NCI-H82 treated with DMSO at 0.1 percent for 48 hours (cell line): ENCODE results near the gene GGN.
"Not testable (repeated sequence)": the region's sequence is repeated elsewhere in the genome, so short reads cannot be mapped to it uniquely, and the experiment has no call there.

ENCODE experiments used
- DNase-seq: peaks from one replicate; lab custom pipeline; 2025; ENCODE audit not compliant: unreplicated experiment; lab: John Stamatoyannopoulos, UW

Gene GGN

DNA sequence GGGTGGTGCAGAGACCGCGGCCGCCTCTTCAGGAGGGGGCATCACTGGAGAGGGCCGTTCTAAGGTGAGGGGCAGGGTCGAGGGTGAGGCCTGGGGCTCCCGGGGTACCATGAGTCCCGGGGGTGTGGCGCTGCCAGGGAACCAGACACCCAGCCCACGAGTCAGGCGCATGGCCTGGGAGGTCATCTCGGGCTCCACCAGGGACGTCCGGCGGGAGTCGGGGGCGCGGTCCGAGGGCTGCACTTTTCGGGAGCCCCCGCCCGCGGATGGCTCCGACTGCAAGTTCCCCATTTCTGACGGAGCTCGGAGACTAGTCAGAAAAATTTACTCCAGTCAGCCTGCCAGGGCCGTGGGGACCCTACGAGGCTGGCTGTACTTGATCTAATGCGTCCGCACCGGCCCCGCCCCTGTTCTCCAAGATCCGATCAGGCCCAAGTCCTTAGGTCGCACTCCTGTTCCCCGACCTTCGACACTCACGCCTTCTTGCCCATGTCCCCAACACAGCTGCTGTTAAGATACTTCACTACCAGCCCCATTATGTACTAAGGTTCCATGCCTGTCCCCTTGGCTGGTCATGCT lies 774 bp downstream of the GGN start:
- DNase-seq = no peak

DNA sequence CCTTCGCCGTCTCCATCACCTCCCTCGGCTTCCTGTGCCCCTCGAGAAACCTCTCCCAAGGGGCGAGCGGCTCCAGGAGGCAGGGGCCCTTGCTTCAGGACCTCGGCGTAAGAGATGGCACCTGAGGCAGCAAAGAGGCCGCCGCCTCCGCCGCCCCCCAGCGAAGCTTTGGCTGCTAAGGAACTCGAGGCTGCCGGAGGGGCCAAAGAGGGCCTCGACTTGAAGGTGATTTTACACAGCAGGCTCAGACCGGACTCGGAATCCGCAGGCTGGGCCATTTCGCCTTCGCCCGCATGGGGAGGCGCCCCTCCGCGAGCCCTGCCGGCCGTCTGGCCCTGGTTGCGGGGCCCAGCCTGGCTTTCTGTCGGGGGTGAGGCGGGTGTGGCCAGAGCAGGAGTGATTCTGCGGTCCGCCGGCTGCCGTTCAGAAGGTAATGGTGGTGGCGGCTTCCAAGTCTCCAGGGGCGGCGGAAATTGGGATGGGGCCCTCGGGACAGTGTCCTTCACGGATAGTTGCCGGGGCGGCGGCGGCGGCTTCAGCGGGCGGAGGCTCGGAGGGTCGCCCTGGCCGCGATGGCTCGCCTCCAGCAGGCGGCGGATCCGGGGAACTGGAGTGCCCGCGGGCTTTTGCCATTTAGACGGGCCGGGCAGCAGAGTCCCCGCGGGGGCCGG lies 1.4 kb downstream of the GGN start:
- DNase-seq = no peak

DNA sequence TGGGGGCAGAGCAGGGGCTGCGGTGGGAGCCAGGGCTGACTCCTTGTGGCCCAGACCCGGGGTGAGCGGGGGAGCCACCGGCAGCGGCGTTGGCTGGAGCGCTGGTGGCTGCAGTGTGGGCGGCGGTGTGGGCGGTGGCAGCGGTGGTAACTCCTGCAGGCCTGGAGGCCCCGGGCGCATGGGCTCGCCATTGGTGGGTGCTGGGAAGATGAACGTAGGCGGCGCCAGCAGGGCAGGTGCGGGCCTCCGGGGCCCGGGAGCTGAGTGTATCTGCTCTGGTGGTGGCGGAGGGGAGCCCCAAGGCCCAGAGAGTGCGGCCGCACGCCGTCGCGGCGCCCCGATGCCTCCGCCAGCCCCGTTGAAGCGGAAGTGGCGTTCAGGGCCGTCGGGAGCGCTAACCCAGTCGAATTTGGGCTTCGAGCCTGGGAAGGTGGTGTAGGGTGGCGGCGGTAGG lies 2.0 kb downstream of the GGN start:
- DNase-seq = no peak

DNA sequence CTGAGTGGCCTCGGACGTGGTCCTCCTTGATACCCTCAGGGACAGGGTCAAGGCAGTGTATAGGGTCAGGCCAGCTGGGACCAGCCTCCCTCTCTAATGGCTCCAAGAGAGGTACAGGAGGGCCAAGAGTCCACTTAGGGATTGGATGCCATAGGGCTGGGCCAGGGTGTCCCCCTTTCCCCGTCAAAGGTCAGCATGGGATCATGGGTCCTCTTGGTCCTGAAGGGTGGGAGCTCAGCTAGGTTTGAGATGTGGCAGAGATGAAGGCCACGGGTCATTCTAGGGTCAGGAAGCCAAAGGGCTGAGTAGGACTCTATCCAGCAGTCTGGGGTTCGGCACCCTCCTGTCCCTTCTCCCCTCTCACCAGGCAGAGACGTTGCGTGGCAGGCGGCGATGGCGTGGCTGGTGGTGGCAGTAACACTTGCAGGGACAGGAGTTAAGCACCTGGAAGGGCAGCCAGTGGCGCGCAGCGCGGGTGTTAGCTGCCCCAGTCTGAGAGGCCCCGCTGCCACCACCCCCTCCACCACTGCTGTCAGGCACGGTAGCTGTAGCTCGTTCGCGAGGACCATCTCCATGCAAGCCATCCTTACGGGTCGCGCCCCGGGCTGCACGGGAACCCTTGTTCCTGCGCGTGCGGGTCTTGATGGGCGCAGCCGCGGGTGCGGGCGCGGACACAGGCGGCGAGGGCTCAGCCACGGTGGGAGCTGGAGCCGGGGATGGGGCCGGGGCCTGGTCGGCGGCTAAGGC lies 2.6 kb downstream of the GGN start:
- no peak for DNase-seq

DNA sequence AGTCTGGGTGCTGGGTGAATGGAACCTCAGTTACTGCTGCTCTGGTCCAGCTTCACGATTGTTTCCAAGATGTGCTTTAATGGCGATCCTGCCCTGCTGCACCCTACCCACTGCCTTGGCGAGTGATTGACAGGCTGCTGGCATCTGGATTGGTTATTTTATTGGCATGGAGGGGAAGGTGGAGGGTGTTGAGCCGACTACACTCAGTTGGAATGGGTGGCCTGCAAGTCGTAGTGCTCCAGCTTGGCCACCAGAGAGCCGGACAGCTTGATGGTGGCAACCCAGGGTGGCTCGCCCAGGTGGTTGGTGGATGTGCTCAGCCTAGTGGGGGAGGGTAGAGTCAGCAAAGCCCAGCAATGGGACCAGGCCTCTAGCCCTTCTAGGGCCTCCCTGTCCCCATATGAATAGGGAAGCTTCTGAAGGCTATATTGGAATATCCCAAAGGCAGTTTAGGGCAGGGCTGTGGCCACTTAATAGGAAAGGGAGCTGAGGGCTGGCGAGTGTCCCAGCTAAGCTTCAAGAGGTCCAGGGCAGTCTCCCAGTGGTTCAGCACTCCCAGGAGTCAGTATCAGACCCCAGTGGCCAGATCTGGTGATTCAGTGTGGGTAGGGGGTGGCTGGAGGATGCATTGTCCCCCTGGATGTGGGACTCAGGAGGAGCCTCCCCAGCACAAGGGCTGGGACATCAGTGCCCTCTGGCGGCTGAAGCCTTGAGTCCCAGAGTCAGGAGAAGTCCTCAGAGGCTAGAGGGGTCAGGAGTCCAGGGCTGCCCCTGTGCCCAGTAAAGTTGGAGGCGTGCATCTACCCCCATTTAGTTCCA lies 3.4 kb downstream of the GGN start:
- no peak for DNase-seq

DNA sequence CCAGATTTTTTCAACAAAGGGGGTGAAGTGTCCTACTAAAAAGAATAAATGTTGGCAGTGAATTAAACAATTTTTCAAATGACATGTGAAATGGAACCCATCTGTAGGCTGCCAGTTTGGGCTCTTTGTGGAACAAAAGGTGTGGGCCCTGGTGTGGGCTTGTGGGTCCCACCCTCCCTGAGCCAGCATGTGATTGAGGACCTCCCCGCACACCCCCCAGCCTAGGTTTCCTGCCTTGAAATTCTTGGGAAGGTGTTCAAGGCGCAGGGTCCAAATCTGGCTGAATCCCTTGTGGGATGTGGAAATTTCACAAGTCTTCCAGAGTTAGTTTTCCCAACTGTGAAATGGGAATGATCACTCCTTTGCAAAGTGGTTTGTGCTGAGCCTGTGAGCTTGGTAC lies 4.1 kb downstream of the GGN start:
- no peak for DNase-seq

DNA sequence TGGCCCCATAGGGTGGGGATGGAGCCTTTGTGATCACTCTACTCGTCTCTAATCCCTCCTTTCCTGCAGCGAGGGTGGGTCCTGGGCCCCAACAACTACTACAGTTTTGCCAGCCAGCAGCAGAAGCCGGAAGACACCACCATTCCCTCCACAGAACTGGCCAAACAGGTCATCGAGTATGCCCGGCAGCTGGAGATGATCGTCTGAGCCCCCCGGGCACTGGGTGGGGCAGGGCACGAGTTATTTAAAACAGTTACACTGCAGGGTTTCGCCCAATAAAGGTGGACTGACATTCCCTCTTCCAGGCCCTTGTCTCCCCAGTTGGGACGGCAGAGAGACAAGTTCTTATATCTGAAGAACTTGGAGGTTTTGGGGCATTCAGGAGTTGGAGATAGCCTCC lies 4.7 kb downstream of the GGN start:
- no peak for DNase-seq

DNA sequence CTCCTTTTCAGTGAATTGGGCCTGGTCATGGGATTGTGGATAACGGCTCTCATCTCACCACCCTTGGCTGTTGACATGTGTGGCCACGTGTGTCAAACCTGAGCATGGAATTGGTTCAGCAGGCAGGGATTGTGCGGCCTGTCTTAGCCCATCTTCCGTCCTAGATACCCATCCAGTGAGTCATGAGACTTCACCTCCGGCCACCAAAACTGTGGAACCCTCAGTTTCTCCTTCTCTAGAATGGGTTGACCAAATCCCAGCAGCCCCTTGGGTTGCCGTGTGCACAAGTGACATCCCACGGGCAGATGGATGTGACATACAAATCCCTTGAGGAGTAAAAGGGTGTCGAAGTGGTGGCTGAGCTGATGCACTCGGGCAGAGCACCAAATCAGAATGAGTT lies 6.7 kb downstream of the GGN start:
- no peak for DNase-seq

DNA sequence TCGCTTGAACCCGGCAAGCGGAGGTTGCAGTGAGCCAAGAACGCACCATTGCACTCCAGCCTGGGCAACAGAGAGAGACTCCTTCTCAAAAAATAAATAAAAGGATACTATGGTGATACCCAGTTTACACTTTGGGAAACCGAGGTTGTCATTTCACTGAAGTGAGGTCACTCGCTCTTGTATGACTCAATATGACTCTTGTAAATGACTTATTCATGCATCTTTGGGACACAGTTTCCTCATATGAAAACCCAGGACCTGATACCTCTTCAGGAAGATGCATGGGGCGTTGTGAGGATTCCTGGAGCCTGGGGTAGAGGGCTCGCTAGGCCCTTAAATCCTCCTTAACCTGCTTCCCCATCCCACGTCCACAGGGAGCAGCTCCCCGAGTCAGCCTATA lies 9.0 kb downstream of the GGN start:
- no peak for DNase-seq

DNA sequence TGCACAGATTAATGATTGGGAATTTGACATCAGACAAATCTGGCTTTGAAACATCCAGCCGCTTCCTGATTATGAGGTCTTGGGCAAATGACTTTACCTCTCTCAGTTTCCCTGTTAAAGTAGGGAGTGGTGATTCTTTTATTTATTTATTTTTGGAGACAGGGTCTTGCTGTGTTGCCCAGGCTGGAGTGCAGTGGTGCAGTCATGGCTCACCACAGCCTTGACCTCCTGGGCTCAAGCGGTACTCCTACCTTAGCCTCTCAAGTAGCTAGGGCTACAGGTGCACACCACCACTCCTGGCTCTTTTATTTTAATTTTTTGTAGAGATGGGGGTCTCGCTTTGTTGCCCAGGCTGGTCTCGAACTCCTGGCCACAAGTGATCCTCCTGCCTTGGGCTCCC lies 10.8 kb downstream of the GGN start:
- DNase-seq = no peak

DNA sequence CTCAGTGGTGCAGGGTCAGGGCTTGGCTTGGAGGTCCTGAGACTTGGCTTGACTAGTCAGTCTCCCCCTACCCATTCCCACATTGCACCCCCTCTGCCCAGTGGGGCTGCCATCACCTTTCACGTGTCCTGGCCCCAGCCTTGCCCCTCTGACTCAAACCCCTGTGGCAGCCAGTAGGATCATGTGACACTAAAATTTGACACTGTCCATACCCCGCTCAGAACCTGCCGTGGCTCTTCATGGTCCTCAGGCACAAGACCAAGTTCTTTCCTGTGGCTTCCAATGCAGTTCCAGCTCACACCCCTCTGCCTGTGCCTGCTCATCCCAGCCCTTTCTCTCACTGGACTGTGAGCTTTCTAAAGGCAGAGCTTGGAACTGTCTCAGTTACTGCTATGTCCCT lies 11.3 kb downstream of the GGN start:
- no peak for DNase-seq

DNA sequence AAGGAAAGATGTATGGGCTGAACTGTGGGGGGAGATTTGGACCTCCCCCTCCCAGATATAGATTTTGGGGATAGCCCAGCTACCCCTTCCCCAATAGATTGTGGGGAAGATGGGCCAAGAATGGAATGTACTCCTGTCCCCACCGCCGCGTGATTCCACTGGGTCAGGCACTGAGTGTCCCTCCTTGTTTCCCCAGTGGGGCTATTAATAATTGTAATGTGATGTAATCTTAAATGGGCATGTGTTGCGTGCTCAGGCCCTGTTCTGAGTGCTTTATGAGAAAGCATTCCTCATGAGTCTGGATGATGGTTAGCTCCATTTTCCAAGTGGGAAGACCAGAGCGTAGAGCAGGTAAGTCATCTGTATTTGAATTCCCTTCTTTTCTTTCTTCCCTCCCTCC lies 12.1 kb downstream of the GGN start:
- no peak for DNase-seq

DNA sequence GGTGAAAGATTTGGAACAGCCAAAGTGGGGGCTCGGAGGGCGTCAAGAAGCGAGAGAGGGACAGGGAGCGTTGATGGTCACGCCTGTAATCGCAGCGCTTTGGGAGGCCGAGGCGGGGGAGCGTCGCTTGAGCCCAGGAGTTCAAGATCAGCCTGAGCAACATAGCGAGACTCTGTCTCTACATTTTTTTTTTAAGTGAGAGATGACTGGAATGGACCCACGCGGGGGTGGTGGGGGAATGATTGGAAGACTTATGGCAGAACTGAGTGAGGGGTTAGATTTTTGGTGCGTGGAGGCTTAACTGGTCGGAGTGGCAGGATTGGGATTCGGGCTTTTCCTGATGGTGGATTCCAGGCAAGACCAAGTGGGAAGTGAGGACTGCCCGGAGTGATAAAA lies 12.7 kb downstream of the GGN start:
- no peak for DNase-seq

DNA sequence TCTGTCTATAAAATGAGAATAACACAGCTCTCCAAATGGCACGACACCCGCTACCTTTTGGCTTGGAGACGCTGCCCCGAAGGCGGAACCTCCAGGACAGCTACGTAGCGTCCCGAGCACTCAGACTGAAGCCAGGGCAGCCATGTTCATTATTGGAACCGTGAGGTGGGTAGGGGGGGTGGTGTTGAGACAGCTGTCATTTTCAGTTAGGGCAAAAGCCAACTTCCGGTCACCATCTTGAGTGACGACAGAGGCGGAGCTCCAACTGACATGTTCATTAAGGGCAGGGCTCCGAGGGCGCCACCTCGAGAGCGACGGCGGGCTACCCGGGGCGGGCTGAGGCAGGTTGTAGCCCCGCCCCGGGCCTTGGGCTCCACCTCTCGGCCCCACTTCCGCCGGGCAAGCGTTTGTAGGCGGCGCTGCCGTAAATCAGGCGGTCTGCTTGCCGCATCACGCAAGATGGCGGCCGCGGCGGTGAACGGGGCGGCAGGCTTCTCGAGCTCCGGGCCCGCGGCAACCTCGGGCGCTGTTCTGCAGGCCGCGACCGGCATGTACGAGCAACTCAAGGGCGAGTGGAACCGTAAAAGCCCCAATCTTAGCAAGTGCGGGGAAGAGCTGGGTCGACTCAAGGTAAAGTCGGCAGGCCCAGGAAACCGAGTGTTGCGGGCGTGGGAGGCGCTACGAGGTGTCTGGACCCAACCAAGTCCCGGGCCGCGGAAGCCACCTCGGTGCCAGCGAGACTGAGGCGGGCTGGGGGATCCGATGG lies 13.3 kb downstream of the GGN start, which contains the start of gene PSMD8:
TSS of gene PSMD8 (plus strand) at position 240 of the 766 bp plus-strand sequence. CDS start at position 271, 31 bp downstream.
- DNase-seq = peak; percentile 98

DNA sequence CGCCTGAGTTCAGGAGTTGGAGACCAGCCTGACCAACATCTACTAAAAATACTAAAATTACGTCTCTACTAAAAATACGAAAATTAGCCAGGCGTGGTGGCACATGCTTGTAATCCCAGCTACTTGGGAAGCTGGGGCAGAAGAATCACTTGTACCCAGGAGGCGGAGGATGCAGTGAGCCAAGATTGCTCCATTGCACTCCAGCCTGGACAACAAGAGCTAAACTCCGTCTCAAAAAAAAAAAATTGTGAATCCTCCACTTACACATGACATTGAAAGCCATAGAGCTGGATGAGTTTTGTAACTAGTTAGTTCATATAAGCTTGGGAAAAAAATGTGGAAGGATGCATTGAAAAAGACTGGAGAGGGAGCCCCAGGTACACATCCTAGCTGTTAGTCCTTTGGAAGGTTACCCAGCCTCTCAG lies 13.9 kb downstream of the GGN start:
- no peak for DNase-seq

DNA sequence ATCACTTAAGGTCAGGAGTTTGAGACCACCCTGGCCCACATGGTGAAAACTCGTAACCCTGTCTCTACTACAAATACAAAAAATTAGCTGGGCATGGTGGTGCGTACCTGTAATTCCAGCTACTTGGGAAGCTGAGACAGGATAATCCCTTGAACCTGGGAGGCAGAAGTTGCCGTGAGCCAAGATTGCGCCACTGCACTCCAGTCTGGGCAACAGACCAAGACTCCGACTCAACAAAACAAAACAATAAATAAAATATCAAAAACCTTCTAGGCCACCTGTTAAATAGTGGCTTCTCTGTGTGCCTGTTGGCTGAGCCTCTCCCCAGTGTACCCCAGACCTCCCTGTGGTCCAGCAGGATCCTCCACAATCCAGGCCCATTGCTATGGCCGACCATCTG lies 16.8 kb downstream of the GGN start:
- no peak for DNase-seq

DNA sequence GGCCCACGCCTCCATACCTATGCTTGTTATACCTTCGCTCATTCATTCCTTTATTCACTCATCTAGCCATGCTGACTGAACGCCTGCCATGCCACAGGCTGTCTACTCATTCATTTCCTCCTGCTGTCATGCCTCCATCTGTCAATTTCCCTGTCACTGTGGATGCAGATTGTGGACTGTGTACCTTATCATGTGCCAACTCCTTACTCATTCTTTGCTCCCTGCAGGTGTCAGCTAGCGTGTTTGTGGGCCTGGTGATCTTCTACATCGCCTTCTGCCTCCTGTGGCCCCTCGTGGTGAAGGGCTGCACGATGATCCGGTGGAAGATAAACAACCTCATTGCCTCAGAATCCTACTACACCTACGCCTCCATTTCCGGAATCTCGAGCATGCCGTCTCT lies 17.5 kb downstream of the GGN start:
- no peak for DNase-seq

DNA sequence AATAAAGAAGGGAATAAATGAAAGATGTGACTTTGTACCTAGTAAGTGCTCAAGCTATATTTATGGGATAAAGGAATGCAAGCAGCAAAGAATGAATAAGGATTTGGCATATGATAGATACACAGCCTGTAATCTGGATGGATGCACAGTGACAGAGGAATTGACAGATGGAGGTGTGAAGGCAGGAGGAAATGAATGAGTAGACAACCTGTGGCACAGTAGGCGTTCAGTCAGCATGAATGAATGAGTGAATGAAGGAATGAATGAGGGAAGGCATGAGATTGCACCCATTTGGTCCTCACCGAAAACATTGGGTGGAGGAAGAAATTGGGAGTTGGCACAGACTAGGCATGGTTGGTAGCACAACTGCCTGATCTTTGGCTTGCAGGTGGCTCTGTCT lies 18.2 kb downstream of the GGN start:
- DNase-seq = no peak

DNA sequence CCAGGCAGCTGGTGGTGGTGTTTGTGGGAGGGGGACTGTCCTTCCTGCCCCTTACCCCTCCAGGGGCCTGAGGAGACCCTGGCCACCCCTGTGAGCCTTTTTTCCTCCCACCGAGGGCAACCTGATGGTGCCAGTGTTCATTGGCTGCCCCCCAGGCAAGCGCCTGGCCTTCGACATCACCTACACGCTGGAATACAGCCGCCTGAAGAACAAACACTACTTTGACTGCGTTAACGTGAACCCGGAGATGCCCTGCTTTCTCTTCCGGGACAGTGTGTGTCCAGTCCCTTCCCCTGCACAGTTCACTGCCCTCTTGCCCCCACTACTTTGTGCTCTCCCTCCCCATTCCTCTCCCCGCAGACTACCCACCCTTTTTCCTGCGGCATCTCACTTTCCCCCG lies 20.8 kb downstream of the GGN start:
- no peak for DNase-seq

DNA sequence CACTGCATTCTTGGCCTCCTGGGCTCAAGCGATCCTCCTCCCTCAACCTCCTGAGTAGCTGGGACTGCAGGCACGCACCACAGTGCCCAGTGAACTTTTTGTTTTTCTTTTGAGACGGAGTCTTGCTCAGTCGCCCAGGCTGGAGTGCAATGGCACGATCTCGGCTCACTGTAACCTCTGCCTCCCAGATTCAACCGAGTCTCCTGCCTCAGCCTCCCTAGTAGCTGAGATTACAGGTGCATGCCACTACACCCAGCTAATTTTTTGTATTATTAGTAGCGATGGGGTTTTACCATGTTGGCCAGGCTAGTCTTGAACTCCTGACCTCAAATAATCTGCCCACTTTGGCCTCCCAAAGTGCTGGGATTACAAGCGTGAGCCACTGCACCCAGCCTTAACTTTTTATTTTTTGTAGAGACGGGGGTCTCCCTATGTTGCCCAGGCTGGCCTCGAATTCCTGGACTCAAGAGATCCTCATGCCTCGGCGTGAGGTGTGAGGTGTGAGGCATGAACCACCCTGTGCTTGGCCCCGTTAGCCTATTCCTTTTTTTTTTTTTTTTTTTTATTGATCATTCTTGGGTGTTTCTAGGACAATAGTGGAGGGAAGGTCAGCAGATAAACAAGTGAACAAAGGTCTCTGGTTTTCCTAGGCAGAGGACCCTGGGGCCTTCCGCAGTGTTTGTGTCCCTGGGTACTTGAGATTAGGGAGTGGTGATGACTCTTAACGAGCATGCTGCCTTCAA lies 24.7 kb downstream of the GGN start:
- not testable (repeated sequence) for DNase-seq
